Loucy (cell line): ENCODE data around the gene GBGT1.

Source experiments
- CTCF ChIP-seq: fragments of 200-600 bp; sonication (generic); conservative IDR thresholded peaks from 2 replicates; pipeline ENCODE4 v1.5.1; 2014; ENCODE audit warnings: mild to moderate bottlenecking, antibody characterized with exemption, low read length
- EZH2phosphoT487 ChIP-seq: fragments of 200-600 bp; IDR thresholded peaks from 2 replicates; pipeline ENCODE4 v1.6.1; 2018; ENCODE audit warnings: antibody characterized with exemption, mild to moderate bottlenecking, moderate library complexity, borderline replicate concordance

- TF ChIP-seq EZH2phosphoT487 (no peak), CTCF (no peak)
These were observed 45.6 kb downstream of the GBGT1 start for GRCh38 chr9:133118179-133118520.
